Neutrophil (primary cell): ENCODE measurements around the gene ZNF862.
A peak's percentile ranks its signal among the peaks of the same experiment; 100 is the strongest.

ENCODE experiments used
- H3K27ac ChIP-seq: fragments of 200-600 bp; sonication (generic); 2 replicates; pipeline ENCODE4 v1.5.1; 2016; ENCODE audit warnings: mild to moderate bottlenecking, moderate library complexity
- H3K27me3 ChIP-seq: fragments of 200-600 bp; sonication (generic); 2 replicates; pipeline ENCODE4 v1.6.0; 2016; ENCODE audit warnings: mild to moderate bottlenecking
- H3K36me3 ChIP-seq: fragments of 200-600 bp; sonication (generic); 2 replicates; pipeline ENCODE4 v1.5.1; 2017
- H3K4me1 ChIP-seq, 2 experiments: fragments of 200-600 bp in 1 of 2; sonication (generic) in 1 of 2; 1 replicate in 1 of 2; 2 replicates in 1 of 2; pipeline versions ENCODE4 v1.5.1 to v1.6.1; 2013 to 2016; ENCODE audit warnings: low read depth in 1 of 2, low read length in 1 of 2, mild to moderate bottlenecking in 1 of 2, moderate library complexity in 1 of 2; ENCODE audit not compliant: control insufficient read depth in 1 of 2, insufficient read depth in 1 of 2
- H3K4me3 ChIP-seq, 2 experiments: fragments of 200-600 bp in 1 of 2; sonication (generic) in 1 of 2; 1 replicate in 1 of 2; 2 replicates in 1 of 2; pipeline ENCODE4 v1.5.1; 2013 to 2016; ENCODE audit warnings: low read depth in 1 of 2, low read length in 1 of 2, mild to moderate bottlenecking in 1 of 2, moderate library complexity in 1 of 2
- H3K9me3 ChIP-seq: fragments of 200-600 bp; sonication (generic); 2 replicates; pipeline ENCODE4 v1.5.1; 2016
- TF ChIP-seq, protein P1 (sequence below): fragments of 200-600 bp; sonication (generic); IDR thresholded peaks from 2 replicates; pipeline ENCODE4 v1.5.1; 2016; ENCODE audit warnings: antibody characterized with exemption

Gene ZNF862

DNA sequence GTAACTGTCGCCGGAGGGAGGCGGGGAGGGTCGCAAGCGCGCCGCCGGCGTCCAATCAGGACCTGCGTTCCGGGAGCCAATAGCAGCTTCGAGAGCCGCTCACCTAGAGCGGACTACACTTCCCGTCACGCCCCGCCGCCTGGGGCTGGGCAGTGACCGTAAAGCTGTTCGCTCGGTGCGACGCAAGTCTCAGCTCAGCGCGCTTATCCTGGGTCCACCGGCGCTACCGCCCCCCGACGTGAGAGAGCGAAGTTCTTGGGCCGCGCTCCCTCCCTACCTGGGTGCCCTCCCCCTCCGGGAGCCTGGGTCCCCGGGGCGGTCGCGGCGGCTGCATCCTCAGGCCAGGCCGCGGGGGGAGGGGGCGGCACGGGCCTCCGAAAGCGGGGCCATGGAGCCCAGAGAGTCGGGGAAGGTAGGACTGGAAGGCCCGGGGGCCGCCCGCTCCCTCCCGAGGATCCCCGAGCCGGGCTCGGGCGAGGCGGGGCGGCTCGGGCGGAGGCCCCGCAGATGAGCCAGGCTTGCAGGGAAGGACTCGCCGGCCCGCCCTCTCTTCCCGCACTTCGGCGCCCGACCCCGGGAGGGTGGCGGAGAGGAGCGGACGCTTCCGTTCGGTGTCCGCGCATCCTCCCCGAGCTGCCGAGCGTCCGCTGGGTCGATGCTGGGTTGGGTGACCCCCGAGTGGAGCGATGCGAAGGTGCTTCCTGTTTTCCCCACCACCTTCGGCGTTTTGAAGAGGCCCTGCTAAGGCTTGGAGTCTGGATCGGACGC lies at the start of gene ZNF862:
TSS of gene ZNF862 (plus strand) at position 152 of the 768 bp plus-strand sequence. CDS start at position 389, 237 bp downstream.
- Histone ChIP-seq H3K4me3 (peak within 1 kb of the TSS; percentile 82 to 99), H3K4me1 (peaks cover 6 to 11% of the 10 kb centered on the region in 2 experiments), H3K27ac (peak within 1 kb of the TSS; percentile 66), H3K36me3 (no peaks in the 10 kb centered on the region), H3K27me3 (peaks cover 5% of the 10 kb centered on the region), H3K9me3 (no peaks in the 10 kb centered on the region)
- TF ChIP-seq, protein P1, sequence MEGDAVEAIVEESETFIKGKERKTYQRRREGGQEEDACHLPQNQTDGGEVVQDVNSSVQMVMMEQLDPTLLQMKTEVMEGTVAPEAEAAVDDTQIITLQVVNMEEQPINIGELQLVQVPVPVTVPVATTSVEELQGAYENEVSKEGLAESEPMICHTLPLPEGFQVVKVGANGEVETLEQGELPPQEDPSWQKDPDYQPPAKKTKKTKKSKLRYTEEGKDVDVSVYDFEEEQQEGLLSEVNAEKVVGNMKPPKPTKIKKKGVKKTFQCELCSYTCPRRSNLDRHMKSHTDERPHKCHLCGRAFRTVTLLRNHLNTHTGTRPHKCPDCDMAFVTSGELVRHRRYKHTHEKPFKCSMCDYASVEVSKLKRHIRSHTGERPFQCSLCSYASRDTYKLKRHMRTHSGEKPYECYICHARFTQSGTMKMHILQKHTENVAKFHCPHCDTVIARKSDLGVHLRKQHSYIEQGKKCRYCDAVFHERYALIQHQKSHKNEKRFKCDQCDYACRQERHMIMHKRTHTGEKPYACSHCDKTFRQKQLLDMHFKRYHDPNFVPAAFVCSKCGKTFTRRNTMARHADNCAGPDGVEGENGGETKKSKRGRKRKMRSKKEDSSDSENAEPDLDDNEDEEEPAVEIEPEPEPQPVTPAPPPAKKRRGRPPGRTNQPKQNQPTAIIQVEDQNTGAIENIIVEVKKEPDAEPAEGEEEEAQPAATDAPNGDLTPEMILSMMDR, result no peak

DNA sequence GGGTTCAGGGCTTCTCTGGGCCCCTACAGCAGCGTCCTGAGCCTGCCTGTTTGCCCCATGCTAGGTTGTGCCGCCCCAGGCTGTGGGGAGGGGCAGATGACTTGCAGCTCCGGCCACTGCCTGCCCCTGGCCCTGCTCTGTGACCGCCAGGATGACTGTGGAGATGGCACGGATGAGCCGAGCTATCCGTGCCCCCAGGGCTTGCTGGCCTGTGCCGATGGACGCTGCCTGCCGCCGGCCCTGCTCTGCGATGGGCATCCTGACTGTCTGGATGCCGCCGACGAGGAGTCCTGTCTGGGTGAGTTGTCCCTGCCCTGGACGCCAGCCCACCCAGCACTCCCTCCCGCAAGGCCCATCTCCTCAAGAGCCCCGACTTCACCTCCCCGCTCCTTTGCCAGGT lies 49.1 kb upstream of the ZNF862 start:
- TF ChIP-seq, protein P1, result no peak
- Histone ChIP-seq H3K4me3 (no peak overlapping the region), H3K36me3 (no peaks in the 10 kb centered on the region), H3K27me3 (peaks cover 72% of the 10 kb centered on the region), H3K9me3 (no peaks in the 10 kb centered on the region), H3K4me1 (peaks cover 3 to 7% of the 10 kb centered on the region in 2 experiments), H3K27ac (no peak overlapping the region)

DNA sequence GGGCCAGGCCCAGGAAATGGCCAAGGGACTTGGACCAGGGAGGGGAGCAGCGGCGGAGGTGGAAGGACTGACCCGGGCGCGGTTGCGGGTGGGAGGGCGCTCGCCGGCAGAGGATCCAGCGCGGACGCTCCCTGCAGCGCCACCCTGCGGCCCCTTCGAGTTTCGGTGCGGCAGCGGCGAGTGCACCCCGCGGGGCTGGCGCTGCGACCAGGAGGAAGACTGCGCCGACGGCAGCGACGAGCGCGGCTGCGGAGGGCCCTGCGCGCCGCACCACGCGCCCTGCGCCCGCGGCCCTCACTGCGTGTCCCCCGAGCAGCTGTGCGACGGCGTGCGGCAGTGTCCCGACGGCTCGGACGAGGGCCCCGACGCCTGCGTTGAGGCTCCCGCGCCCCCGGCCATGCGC lies 48.0 kb upstream of the ZNF862 start:
- no peaks in the 10 kb centered on the region for H3K9me3 ChIP-seq
- no peaks in the 10 kb centered on the region for H3K36me3 ChIP-seq
- peaks cover 3 to 7% of the 10 kb centered on the region in 2 experiments for H3K4me1 ChIP-seq
- peaks cover 74% of the 10 kb centered on the region for H3K27me3 ChIP-seq
- TF ChIP-seq, protein P1, result peak; percentile 69
- peak overlapping the region in 1 of 2 experiments; percentile 5 for H3K4me3 ChIP-seq
- no peak overlapping the region for H3K27ac ChIP-seq

DNA sequence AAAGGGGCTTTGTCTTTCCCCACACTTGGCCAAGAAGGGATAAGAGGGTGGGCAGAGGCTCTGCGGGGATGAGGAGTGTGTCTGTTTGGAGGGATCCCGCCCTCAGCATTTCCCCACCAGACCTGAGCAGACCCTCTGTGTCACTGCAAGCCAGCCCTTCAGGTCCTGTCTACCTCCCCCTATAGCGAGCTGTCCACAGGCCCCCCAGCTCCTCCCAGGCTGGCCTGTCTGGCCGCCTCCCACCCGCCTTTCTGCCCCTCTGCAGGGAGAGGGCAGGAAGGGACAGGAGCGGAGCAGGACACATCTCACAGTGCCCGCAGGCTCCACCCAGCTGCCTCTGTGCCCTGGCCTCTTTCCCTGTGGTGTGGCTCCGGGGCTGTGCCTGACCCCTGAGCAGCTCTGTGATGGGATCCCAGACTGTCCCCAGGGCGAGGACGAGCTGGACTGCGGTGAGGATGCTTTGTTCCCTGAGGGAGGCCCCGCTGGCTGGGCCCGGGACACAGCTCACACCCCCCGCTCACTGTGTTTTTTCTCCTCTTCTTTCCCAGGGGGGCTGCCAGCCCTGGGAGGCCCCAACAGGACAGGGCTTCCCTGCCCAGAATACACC lies 47.3 kb upstream of the ZNF862 start:
- H3K4me3 ChIP-seq, result no peak overlapping the region
- no peaks in the 10 kb centered on the region for H3K9me3 ChIP-seq
- no peak overlapping the region for H3K27ac ChIP-seq
- peaks cover 3 to 7% of the 10 kb centered on the region in 2 experiments for H3K4me1 ChIP-seq
- H3K27me3 ChIP-seq, result peaks cover 74% of the 10 kb centered on the region
- no peaks in the 10 kb centered on the region for H3K36me3 ChIP-seq
- TF ChIP-seq, protein P1, result no peak

DNA sequence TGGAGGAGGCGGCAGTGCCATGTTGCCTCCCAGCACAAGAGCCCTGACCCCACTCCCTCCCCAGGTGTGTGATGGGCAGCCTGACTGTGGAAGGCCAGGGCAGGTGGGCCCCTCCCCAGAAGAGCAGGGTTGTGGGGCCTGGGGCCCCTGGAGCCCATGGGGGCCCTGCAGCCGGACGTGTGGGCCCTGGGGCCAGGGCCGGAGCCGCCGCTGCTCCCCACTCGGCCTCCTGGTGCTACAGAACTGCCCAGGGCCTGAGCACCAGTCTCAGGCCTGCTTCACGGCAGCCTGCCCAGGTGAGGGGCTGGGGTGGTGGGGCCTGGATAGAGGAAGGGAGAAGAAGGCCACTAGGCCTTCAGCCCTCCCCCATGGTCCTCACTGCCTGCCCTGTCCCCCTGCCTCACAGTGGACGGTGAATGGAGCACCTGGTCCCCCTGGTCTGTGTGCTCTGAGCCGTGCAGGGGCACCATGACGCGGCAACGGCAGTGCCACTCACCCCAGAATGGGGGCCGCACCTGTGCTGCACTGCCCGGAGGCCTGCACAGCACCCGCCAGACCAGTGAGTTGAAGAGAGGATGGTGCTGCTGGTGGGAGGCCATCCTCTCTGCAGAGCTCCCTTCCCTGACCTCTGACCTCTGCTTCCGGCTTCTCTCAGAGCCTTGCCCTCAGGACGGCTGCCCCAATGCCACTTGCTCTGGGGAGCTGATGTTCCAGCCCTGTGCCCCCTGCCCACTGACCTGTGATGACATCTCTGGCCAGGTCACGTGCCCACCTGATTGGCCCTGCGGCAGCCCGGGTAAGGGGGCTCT lies 46.6 kb upstream of the ZNF862 start:
- no peaks in the 10 kb centered on the region for H3K36me3 ChIP-seq
- peaks cover 68% of the 10 kb centered on the region for H3K27me3 ChIP-seq
- TF ChIP-seq, protein P1, result no peak
- H3K4me3 ChIP-seq, result no peak overlapping the region
- no peaks in the 10 kb centered on the region for H3K9me3 ChIP-seq
- no peak overlapping the region for H3K27ac ChIP-seq
- peaks cover 3 to 7% of the 10 kb centered on the region in 2 experiments for H3K4me1 ChIP-seq
